Astrocyte of the cerebellum (primary cell): ENCODE results near the gene CDH12.
A peak's percentile ranks its signal among the peaks of the same experiment; 100 is the strongest.

Source experiments
- DNase-seq: peaks from one replicate; pipeline ENCODE4 v3.0.0-alpha.2; 2011; ENCODE audit warnings: low read depth
- H3K4me3 ChIP-seq: 2 replicates; pipeline ENCODE4 v1.5.1; 2011; ENCODE audit warnings: mild to moderate bottlenecking, low read depth, low read length, moderate library complexity
- CTCF ChIP-seq: IDR thresholded peaks from 2 replicates; pipeline ENCODE4 v1.5.1; 2012; ENCODE audit warnings: low read length, low read depth, moderate library complexity, mild to moderate bottlenecking; ENCODE audit errors: missing control alignments
- in situ Hi-C: cut with HindIII; loops from 2 replicates; pipeline ENCODE4 v1.10.0; 2017; ENCODE audit warnings: low sequenced_read_pairs

The CDH12 gene

GRCh38 chr5:21931116-21931515 is 922.0 kb downstream of the CDH12 start:
- no peak overlapping the region for H3K4me3 ChIP-seq
- no peak for DNase-seq
- in situ Hi-C loops = no loop called here
- no peak for TF ChIP-seq CTCF

GRCh38 chr5:21919414-21920022 is 933.6 kb downstream of the CDH12 start:
- H3K4me3 ChIP-seq = no peak overlapping the region
- in situ Hi-C loops = no loop called here
- peak; percentile 75 for TF ChIP-seq CTCF
- peak; percentile 18 for DNase-seq

GRCh38 chr5:21918451-21918850 is 934.7 kb downstream of the CDH12 start:
- DNase-seq = no peak
- no peak overlapping the region for H3K4me3 ChIP-seq
- in situ Hi-C loops = no loop called here
- no peak for TF ChIP-seq CTCF

- in situ Hi-C loops = no loop called here
- no peak for DNase-seq
- TF ChIP-seq CTCF = no peak
- H3K4me3 ChIP-seq = no peak overlapping the region
Observed at GRCh38 chr5:21910731-21911130, 942.4 kb downstream of the CDH12 start.

GRCh38 chr5:21895766-21896350 is 957.3 kb downstream of the CDH12 start:
- TF ChIP-seq CTCF = no peak
- H3K4me3 ChIP-seq = no peak overlapping the region
- no peak for DNase-seq
- in situ Hi-C loops = no loop called here

GRCh38 chr5:21893161-21893560 is 960.0 kb downstream of the CDH12 start:
- DNase-seq = no peak
- no peak overlapping the region for H3K4me3 ChIP-seq
- TF ChIP-seq CTCF = no peak
- in situ Hi-C loops = no loop called here

GRCh38 chr5:21889581-21889980 is 963.6 kb downstream of the CDH12 start:
- DNase-seq = no peak
- H3K4me3 ChIP-seq = no peak overlapping the region
- in situ Hi-C loops = no loop called here
- TF ChIP-seq CTCF = no peak
